GM12891 (cell line): Measurements from ENCODE around the gene COPG1.

Source experiments
- PAX5 ChIP-seq: IDR thresholded peaks from 2 replicates; pipeline ENCODE4 v1.6.1; 2011; ENCODE audit warnings: low read length, moderate library complexity, mild to moderate bottlenecking; ENCODE audit not compliant: insufficient read depth, severe bottlenecking
- POLR2A ChIP-seq: IDR thresholded peaks from 2 replicates; pipeline ENCODE4 v1.6.1; 2011; ENCODE audit warnings: low read depth, low read length, control low read depth
- POLR2AphosphoS5 ChIP-seq: IDR thresholded peaks from 2 replicates; pipeline ENCODE4 v1.6.1; 2011; ENCODE audit warnings: low read depth, low read length, control low read depth
- POU2F2 ChIP-seq: IDR thresholded peaks from 2 replicates; pipeline ENCODE4 v1.6.1; 2011; ENCODE audit warnings: low read depth, mild to moderate bottlenecking, control low read depth, low read length, moderate library complexity
- SPI1 ChIP-seq: IDR thresholded peaks from 2 replicates; pipeline ENCODE4 v1.6.1; 2011; ENCODE audit warnings: low read depth, low read length, control low read depth
- TAF1 ChIP-seq: IDR thresholded peaks from 2 replicates; pipeline ENCODE4 v1.6.1; 2011; ENCODE audit warnings: low read depth, low read length, control low read depth

DNA sequence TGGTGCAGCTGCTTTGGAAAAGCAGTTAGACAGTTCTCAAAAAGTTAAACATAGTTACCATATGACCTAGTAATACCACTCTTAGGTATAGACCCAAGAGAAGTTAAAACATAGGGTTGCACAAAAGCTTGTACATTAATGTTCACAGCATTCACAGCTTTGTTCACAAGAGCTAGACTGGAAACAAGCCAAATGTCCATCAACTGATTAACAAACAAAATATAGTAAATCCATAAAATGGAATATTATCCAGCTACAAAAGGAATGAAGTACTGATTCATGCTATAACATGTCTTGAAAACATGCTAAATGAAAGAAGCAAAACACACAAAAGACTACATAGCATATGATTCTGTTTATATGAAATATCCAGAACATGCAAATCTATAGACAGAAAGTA lies 2.8 kb upstream of the COPG1 start:
- TF ChIP-seq POLR2A (no peak), POLR2AphosphoS5 (no peak), SPI1 (no peak), POU2F2 (no peak), TAF1 (no peak), PAX5 (no peak)
